ENCODE results near the gene TPD52L1.

DNA sequence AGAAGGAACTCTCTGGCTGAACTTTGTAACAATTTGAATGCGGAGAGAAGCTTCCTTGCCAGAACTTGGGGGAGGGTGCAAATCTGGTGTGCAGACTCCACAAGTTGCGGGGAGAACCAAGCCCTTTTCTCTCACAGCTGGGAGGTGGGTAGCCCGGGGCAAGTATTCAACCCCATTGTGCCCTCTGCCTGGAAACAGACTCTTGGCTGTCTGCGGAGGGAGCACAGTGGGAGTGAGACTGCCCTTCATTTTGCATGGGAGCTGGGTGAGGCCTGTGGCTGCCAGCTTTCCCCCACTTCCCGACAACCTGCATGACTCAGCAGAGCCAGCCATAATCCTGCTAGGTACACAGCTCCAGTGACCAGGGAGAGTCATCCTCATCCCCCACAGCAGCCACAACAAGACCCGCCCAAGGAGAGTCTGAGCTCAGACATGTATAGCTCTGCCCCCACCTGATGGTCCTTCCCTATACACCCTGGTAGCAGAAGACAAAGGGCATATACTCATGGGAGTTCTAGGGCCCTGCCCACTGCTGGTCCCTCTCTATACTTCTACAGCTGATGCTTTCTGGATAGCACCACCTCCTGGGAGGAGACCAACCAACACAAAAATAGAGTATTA, 29.4 kb upstream of the TPD52L1 start:
- TF ChIP-seq, protein P1, sequence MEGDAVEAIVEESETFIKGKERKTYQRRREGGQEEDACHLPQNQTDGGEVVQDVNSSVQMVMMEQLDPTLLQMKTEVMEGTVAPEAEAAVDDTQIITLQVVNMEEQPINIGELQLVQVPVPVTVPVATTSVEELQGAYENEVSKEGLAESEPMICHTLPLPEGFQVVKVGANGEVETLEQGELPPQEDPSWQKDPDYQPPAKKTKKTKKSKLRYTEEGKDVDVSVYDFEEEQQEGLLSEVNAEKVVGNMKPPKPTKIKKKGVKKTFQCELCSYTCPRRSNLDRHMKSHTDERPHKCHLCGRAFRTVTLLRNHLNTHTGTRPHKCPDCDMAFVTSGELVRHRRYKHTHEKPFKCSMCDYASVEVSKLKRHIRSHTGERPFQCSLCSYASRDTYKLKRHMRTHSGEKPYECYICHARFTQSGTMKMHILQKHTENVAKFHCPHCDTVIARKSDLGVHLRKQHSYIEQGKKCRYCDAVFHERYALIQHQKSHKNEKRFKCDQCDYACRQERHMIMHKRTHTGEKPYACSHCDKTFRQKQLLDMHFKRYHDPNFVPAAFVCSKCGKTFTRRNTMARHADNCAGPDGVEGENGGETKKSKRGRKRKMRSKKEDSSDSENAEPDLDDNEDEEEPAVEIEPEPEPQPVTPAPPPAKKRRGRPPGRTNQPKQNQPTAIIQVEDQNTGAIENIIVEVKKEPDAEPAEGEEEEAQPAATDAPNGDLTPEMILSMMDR (IDR thresholded peaks at IDR 0.05; ENCODE audit: extremely low read depth in 1 of 2, insufficient read depth in 1 of 2, low read depth in 1 of 2, low read length in 2 of 2), result no peak
- no peak for TF ChIP-seq POLR2A (IDR thresholded peaks at IDR 0.05; ENCODE audit: low read depth, low read length)
- TF ChIP-seq GATA2 (IDR thresholded peaks at IDR 0.05; ENCODE audit: insufficient read depth, insufficient read length, low read depth, low read length), result no peak
- TF ChIP-seq POLR2AphosphoS5 (IDR thresholded peaks at IDR 0.05; ENCODE audit: insufficient read depth, low read depth, low read length), result no peak
- no peak for TF ChIP-seq FOS (IDR thresholded peaks at IDR 0.05; ENCODE audit: borderline replicate concordance, insufficient read depth, low read length)
- TF ChIP-seq EZH2 (IDR thresholded peaks at IDR 0.05; ENCODE audit: borderline replicate concordance, low read depth, low read length, severe bottlenecking), result no peak

Measured in endothelial cell of umbilical vein (primary cell).